MM.1S (cell line): ENCODE results near the gene NRAP.

Source experiments
- DNase-seq: peaks from one replicate; pipeline ENCODE4 v3.0.0-alpha.2; 2015
- H2AFZ ChIP-seq: fragments of 300-600 bp; sonication (generic); 2 replicates; pipeline ENCODE4 v1.6.0; 2016; ENCODE audit warnings: antibody characterized with exemption, low read length
- H3F3A ChIP-seq: fragments of 300-600 bp; sonication (generic); 2 replicates; pipeline ENCODE4 v1.6.1; 2016; ENCODE audit warnings: mild to moderate bottlenecking, antibody characterized with exemption, low read length, moderate library complexity, mixed read lengths; ENCODE audit not compliant: insufficient read depth
- H3K27ac ChIP-seq: fragments of 300-600 bp; sonication (generic); 2 replicates; pipeline ENCODE4 v1.5.1; 2016; ENCODE audit warnings: mild to moderate bottlenecking, low read length
- H3K27me3 ChIP-seq: fragments of 300-600 bp; sonication (generic); replicated peaks from 2 replicates; pipeline ENCODE4 v1.6.0; 2016; ENCODE audit warnings: low read length; ENCODE audit not compliant: insufficient read depth
- H3K36me3 ChIP-seq: fragments of 300-600 bp; sonication (generic); replicated peaks from 2 replicates; pipeline ENCODE4 v1.6.1; 2016; ENCODE audit warnings: mild to moderate bottlenecking, low read length, mixed read lengths; ENCODE audit not compliant: insufficient read depth
- H3K4me1 ChIP-seq: fragments of 300-600 bp; sonication (generic); 2 replicates; pipeline ENCODE4 v1.6.1; 2016; ENCODE audit warnings: low read length, mixed read lengths
- H3K4me2 ChIP-seq: fragments of 300-600 bp; sonication (generic); 2 replicates; pipeline ENCODE4 v1.6.0; 2016; ENCODE audit warnings: low read depth, low read length
- H3K4me3 ChIP-seq: fragments of 300-600 bp; sonication (generic); 2 replicates; pipeline ENCODE4 v1.5.1; 2016; ENCODE audit warnings: low read length, mixed read lengths
- H3K79me2 ChIP-seq: fragments of 300-600 bp; sonication (generic); 2 replicates; pipeline ENCODE4 v1.6.1; 2016; ENCODE audit warnings: mixed run types, low read length, mixed read lengths
- H3K9ac ChIP-seq: fragments of 300-600 bp; sonication (generic); 2 replicates; pipeline ENCODE4 v1.6.1; 2016; ENCODE audit warnings: low read length, mixed read lengths
- H3K9me2 ChIP-seq: fragments of 300-600 bp; sonication (generic); replicated peaks from 2 replicates; pipeline ENCODE4 v1.6.1; 2016; ENCODE audit warnings: mild to moderate bottlenecking, low read length, mixed read lengths; ENCODE audit not compliant: insufficient read depth
- H3K9me3 ChIP-seq: fragments of 300-600 bp; sonication (generic); replicated peaks from 2 replicates; pipeline ENCODE4 v1.6.1; 2016; ENCODE audit warnings: mild to moderate bottlenecking, low read length, mixed read lengths; ENCODE audit not compliant: insufficient read depth
- H4K20me1 ChIP-seq: fragments of 300-600 bp; sonication (generic); 2 replicates; pipeline ENCODE4 v1.6.1; 2016; ENCODE audit warnings: mild to moderate bottlenecking, low read length, moderate library complexity, mixed read lengths; ENCODE audit not compliant: insufficient read depth
- EZH2 ChIP-seq: fragments of 300-600 bp; sonication (generic); optimal IDR thresholded peaks from 2 replicates; pipeline ENCODE3; 2017; ENCODE audit warnings: low read depth, mild to moderate bottlenecking, antibody characterized with exemption, low read length, mixed read lengths
- EZH2phosphoT487 ChIP-seq: fragments of 300-600 bp; sonication (generic); IDR thresholded peaks from 2 replicates; pipeline ENCODE4 v1.6.1; 2018; ENCODE audit warnings: antibody characterized with exemption, low read length
- TF ChIP-seq, protein P1 (sequence below): fragments of 300-600 bp; sonication (generic); IDR thresholded peaks from 2 replicates; pipeline ENCODE4 v1.5.1; 2016; ENCODE audit warnings: antibody characterized with exemption, low read length, mixed read lengths

Gene NRAP

DNA sequence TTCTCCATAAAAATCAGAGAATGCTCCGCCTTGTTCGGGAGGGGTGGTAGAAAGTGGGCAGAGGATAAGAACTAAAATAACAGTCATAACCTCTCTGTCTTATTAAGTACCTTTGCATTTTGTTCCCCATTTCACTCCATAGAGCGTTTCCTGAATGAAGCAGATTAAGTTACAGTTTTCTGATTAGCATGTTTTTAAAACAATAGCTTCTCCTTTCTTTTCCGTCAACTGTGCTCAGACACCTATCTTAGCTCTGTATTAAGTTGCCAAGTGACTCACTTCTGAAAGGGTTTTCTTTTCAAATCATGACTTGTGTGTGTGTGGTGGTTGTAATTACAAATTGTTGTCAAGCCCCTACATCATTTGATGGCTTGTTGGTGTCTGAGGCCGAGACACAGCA, 109.6 kb downstream of the NRAP start:
- no peaks in the 10 kb centered on the region for H3K4me1 ChIP-seq
- H3K4me3 ChIP-seq = no peak overlapping the region
- no peaks in the 10 kb centered on the region for H3K79me2 ChIP-seq
- H3K9ac ChIP-seq = no peak overlapping the region
- H3K27ac ChIP-seq = no peak overlapping the region
- H3F3A ChIP-seq = no peaks in the 10 kb centered on the region
- no peaks in the 10 kb centered on the region for H3K36me3 ChIP-seq
- no peak overlapping the region for H3K4me2 ChIP-seq
- no peaks in the 10 kb centered on the region for H3K27me3 ChIP-seq
- no peaks in the 10 kb centered on the region for H3K9me2 ChIP-seq
- no peaks in the 10 kb centered on the region for H4K20me1 ChIP-seq
- no peak for TF ChIP-seq EZH2phosphoT487
- TF ChIP-seq, protein P1, sequence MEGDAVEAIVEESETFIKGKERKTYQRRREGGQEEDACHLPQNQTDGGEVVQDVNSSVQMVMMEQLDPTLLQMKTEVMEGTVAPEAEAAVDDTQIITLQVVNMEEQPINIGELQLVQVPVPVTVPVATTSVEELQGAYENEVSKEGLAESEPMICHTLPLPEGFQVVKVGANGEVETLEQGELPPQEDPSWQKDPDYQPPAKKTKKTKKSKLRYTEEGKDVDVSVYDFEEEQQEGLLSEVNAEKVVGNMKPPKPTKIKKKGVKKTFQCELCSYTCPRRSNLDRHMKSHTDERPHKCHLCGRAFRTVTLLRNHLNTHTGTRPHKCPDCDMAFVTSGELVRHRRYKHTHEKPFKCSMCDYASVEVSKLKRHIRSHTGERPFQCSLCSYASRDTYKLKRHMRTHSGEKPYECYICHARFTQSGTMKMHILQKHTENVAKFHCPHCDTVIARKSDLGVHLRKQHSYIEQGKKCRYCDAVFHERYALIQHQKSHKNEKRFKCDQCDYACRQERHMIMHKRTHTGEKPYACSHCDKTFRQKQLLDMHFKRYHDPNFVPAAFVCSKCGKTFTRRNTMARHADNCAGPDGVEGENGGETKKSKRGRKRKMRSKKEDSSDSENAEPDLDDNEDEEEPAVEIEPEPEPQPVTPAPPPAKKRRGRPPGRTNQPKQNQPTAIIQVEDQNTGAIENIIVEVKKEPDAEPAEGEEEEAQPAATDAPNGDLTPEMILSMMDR = no peak
- TF ChIP-seq EZH2 = no peak
- DNase-seq = no peak
- no peaks in the 10 kb centered on the region for H3K9me3 ChIP-seq
- no peak overlapping the region for H2AFZ ChIP-seq

DNA sequence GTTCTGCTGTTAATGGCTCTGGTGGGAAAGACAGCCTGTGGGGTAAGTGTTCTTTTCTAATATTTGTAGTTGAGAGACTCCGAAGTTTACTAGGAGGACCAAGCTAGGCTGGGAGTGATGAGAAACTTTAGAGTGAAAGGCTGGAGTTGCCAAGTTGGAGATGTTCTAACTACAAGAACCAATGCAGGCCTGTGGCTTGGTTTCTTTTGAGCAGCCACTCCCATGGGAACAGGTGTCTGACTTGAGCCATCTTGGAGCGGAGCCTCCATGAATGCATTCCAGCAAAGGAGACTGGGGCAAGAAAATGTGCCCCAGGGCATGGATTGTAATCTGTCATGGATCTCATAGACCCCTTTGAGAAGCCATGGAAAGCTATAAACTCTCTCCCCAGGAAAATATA, 110.7 kb downstream of the NRAP start:
- H3K4me2 ChIP-seq = no peak overlapping the region
- H2AFZ ChIP-seq = no peak overlapping the region
- no peaks in the 10 kb centered on the region for H3K36me3 ChIP-seq
- TF ChIP-seq, protein P1 = no peak
- TF ChIP-seq EZH2 (no peak), EZH2phosphoT487 (no peak)
- no peaks in the 10 kb centered on the region for H4K20me1 ChIP-seq
- no peaks in the 10 kb centered on the region for H3K9me2 ChIP-seq
- no peak overlapping the region for H3K27ac ChIP-seq
- H3K9ac ChIP-seq = no peak overlapping the region
- H3K27me3 ChIP-seq = no peaks in the 10 kb centered on the region
- H3K4me3 ChIP-seq = no peak overlapping the region
- H3F3A ChIP-seq = no peaks in the 10 kb centered on the region
- no peaks in the 10 kb centered on the region for H3K79me2 ChIP-seq
- H3K9me3 ChIP-seq = no peaks in the 10 kb centered on the region
- no peaks in the 10 kb centered on the region for H3K4me1 ChIP-seq
- DNase-seq = no peak

DNA sequence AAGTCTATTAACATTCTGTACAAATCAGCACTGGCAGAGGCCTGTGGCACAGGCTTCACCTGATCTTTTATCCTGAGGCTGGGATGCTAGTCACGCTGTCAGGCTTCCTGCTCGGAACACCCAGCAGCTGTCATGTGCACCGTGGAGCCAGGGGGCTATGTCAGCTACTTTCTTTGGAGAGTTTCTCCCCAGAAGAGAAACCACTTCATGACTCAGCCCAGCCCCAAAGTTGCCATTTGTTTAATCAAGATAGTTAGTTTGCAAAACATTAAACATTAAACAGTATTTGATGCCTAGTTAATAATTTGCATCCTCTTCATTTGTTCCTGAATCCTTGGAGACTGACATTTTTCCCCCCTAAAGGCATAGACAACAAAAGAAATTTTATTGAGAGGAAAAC, 111.1 kb downstream of the NRAP start, which contains the start of gene HABP2:
HABP2 (plus strand) TSS at position 353 of the 400 bp plus-strand sequence. CDS start 69 bp downstream, outside the sequence.
- TF ChIP-seq EZH2phosphoT487 (no peak), EZH2 (no peak)
- TF ChIP-seq, protein P1 = no peak
- no peak within 1 kb of the TSS for H3K9ac ChIP-seq
- DNase-seq = no peak
- H4K20me1 ChIP-seq = no peaks in the 10 kb centered on the region
- H3K27me3 ChIP-seq = no peaks in the 10 kb centered on the region
- H3K4me3 ChIP-seq = no peak within 1 kb of the TSS
- H3K9me2 ChIP-seq = no peaks in the 10 kb centered on the region
- no peak within 1 kb of the TSS for H2AFZ ChIP-seq
- H3K27ac ChIP-seq = no peak within 1 kb of the TSS
- H3K4me2 ChIP-seq = no peak within 1 kb of the TSS
- H3K79me2 ChIP-seq = no peaks in the 10 kb centered on the region
- H3K9me3 ChIP-seq = no peaks in the 10 kb centered on the region
- H3F3A ChIP-seq = no peaks in the 10 kb centered on the region
- no peaks in the 10 kb centered on the region for H3K36me3 ChIP-seq
- H3K4me1 ChIP-seq = no peaks in the 10 kb centered on the region
